Measurements from ENCODE around the gene NEURL2.

NEURL2 gene

GRCh38 chr20:45921337-45922189 lies 30.6 kb upstream of the NEURL2 start:
- H3K9me3 ChIP-seq (replicated peaks in 1 of 11): no peaks in the 10 kb centered on the region

GRCh38 chr20:45920462-45921336 lies 29.7 kb upstream of the NEURL2 start:
- H3K27ac ChIP-seq: peak overlapping the region in 2 of 11 experiments; percentile 13 to 30; a peak in 2 of 22 replicates
- H3K4me2 ChIP-seq: peak overlapping the region in 4 of 11 experiments; percentile 45 to 81 (median 74); a peak in 8 of 22 replicates
- peak overlapping the region in 1 of 11 experiments; percentile 13; a peak in 1 of 22 replicates for H3K9ac ChIP-seq
- TF ChIP-seq Cebpa-rat (IDR thresholded peaks at IDR 0.05): no peak
- H3K27me3 ChIP-seq: no peaks in the 10 kb centered on the region
- H3K4me3 ChIP-seq: no peak overlapping the region
- H3K36me3 ChIP-seq: no peaks in the 10 kb centered on the region
- H3K9me3 ChIP-seq (replicated peaks in 1 of 11): no peaks in the 10 kb centered on the region
- H4K20me1 ChIP-seq: no peaks in the 10 kb centered on the region
- H3K4me1 ChIP-seq: peaks cover 6 to 99% (median 16%) of the 10 kb centered on the region in 10 experiments; a peak in 17 of 20 replicates

More at GRCh38 chr20:45921337-45922189, 30.6 kb upstream of the NEURL2 start:
- Histone ChIP-seq H4K20me1 (no peaks in the 10 kb centered on the region), H3K4me2 (peak overlapping the region in 4 of 11 experiments; percentile 45 to 81 (median 74); a peak in 7 of 22 replicates), H3K4me1 (peaks cover 6 to 96% (median 16%) of the 10 kb centered on the region in 10 experiments; a peak in 17 of 20 replicates), H3K27ac (no peak overlapping the region), H3K4me3 (no peak overlapping the region), H3K36me3 (no peaks in the 10 kb centered on the region), H3K9ac (no peak overlapping the region), H3K27me3 (no peaks in the 10 kb centered on the region)
- TF ChIP-seq Cebpa-rat (IDR thresholded peaks at IDR 0.05): no peak

GRCh38 chr20:45919542-45920399 lies 28.8 kb upstream of the NEURL2 start:
- H3K27ac ChIP-seq: peak overlapping the region in 2 of 11 experiments; percentile 13 to 30; a peak in 2 of 22 replicates
- TF ChIP-seq Cebpa-rat (IDR thresholded peaks at IDR 0.05): no peak
- H3K9me3 ChIP-seq (replicated peaks in 1 of 11): no peaks in the 10 kb centered on the region
- H3K36me3 ChIP-seq: no peaks in the 10 kb centered on the region
- H3K9ac ChIP-seq: peak overlapping the region in 2 of 11 experiments; percentile 13 to 15; a peak in 2 of 22 replicates
- H3K4me2 ChIP-seq: peak overlapping the region in 3 of 11 experiments; percentile 67 to 81 (median 81); a peak in 6 of 22 replicates
- H3K4me1 ChIP-seq: peaks cover 6 to 99% (median 16%) of the 10 kb centered on the region in 10 experiments; a peak in 17 of 20 replicates
- no peaks in the 10 kb centered on the region for H4K20me1 ChIP-seq
- H3K4me3 ChIP-seq: no peak overlapping the region
- no peaks in the 10 kb centered on the region for H3K27me3 ChIP-seq

GRCh38 chr20:45918779-45919537 lies 27.9 kb upstream of the NEURL2 start:
- Histone ChIP-seq H3K4me2 (peak overlapping the region in 3 of 11 experiments; percentile 40 to 81 (median 81); a peak in 6 of 22 replicates), H3K27me3 (peaks cover 0 to 3% (median 0%) of the 10 kb centered on the region in 11 experiments; a peak in 4 of 22 replicates), H3K36me3 (no peaks in the 10 kb centered on the region), H4K20me1 (no peaks in the 10 kb centered on the region), H3K9me3 (replicated peaks in 1 of 11) (no peaks in the 10 kb centered on the region), H3K9ac (peak overlapping the region in 3 of 11 experiments; percentile 15 to 34 (median 18); a peak in 4 of 22 replicates), H3K4me1 (peaks cover 6 to 99% (median 17%) of the 10 kb centered on the region in 10 experiments; a peak in 17 of 20 replicates), H3K27ac (peak overlapping the region in 3 of 11 experiments; percentile 42 to 68 (median 56); a peak in 5 of 22 replicates), H3K4me3 (no peak overlapping the region)
- no peak for TF ChIP-seq Cebpa-rat (IDR thresholded peaks at IDR 0.05)

GRCh38 chr20:45918182-45918737 lies 27.3 kb upstream of the NEURL2 start:
- Histone ChIP-seq H4K20me1 (no peaks in the 10 kb centered on the region), H3K4me3 (no peak overlapping the region), H3K4me1 (peaks cover 6 to 99% (median 20%) of the 10 kb centered on the region in 10 experiments; a peak in 17 of 20 replicates), H3K9ac (peak overlapping the region in 4 of 11 experiments; percentile 7 to 34 (median 16); a peak in 5 of 22 replicates), H3K4me2 (peak overlapping the region in 3 of 11 experiments; percentile 40 to 81 (median 81); a peak in 6 of 22 replicates), H3K27ac (peak overlapping the region in 3 of 11 experiments; percentile 42 to 68 (median 56); a peak in 5 of 22 replicates), H3K27me3 (peaks cover 0 to 10% (median 0%) of the 10 kb centered on the region in 11 experiments; a peak in 7 of 22 replicates), H3K36me3 (no peaks in the 10 kb centered on the region), H3K9me3 (replicated peaks in 1 of 11) (no peaks in the 10 kb centered on the region)
- no peak for TF ChIP-seq Cebpa-rat (IDR thresholded peaks at IDR 0.05)

GRCh38 chr20:45917790-45918141 lies 26.8 kb upstream of the NEURL2 start:
- Histone ChIP-seq H3K27ac (peak overlapping the region in 3 of 11 experiments; percentile 42 to 68 (median 56); a peak in 4 of 22 replicates), H3K27me3 (peaks cover 0 to 13% (median 1%) of the 10 kb centered on the region in 11 experiments; a peak in 17 of 22 replicates), H3K9ac (peak overlapping the region in 3 of 11 experiments; percentile 7 to 45 (median 34); a peak in 2 of 22 replicates), H3K9me3 (replicated peaks in 1 of 11) (no peaks in the 10 kb centered on the region), H3K36me3 (no peaks in the 10 kb centered on the region), H3K4me2 (peak overlapping the region in 3 of 11 experiments; percentile 40 to 81 (median 81); a peak in 6 of 22 replicates), H3K4me1 (peaks cover 6 to 97% (median 22%) of the 10 kb centered on the region in 10 experiments; a peak in 18 of 20 replicates), H4K20me1 (no peaks in the 10 kb centered on the region), H3K4me3 (no peak overlapping the region)
- no peak for TF ChIP-seq Cebpa-rat (IDR thresholded peaks at IDR 0.05)

GRCh38 chr20:45913116-45913515 lies 22.1 kb upstream of the NEURL2 start:
- Histone ChIP-seq H3K9me3 (replicated peaks in 1 of 11) (no peaks in the 10 kb centered on the region), H3K27ac (peak overlapping the region in 4 of 11 experiments; percentile 43 to 75 (median 63); a peak in 7 of 22 replicates), H3K36me3 (peaks cover 0 to 14% (median 0%) of the 10 kb centered on the region in 11 experiments; a peak in 2 of 22 replicates), H4K20me1 (peaks cover 0 to 13% (median 0%) of the 10 kb centered on the region in 11 experiments; a peak in 2 of 22 replicates), H3K9ac (peak overlapping the region in 3 of 11 experiments; percentile 34 to 41 (median 35); a peak in 3 of 22 replicates), H3K4me2 (peak overlapping the region in 6 of 11 experiments; percentile 21 to 99 (median 90); a peak in 9 of 22 replicates), H3K4me3 (no peak overlapping the region), H3K4me1 (peaks cover 33 to 88% (median 45%) of the 10 kb centered on the region in 10 experiments), H3K27me3 (peaks cover 0 to 31% (median 19%) of the 10 kb centered on the region in 11 experiments; a peak in 20 of 22 replicates)
- TF ChIP-seq Cebpa-rat (IDR thresholded peaks at IDR 0.05): no peak

Measured in BLaER1 treated with 17β-estradiol and CSF1 and Interleukin-3, amounts not matched to agents 10 nM and 100 nM (cell line).